H9 (cell line): ENCODE results near the gene SLC2A9. TPM values are rescaled to one million over a fixed set of nuclear protein-coding genes. Genes with fewer than 3 reads are reported as not detected.

Source experiments
- DNase-seq: peaks from one replicate; pipeline ENCODE4 v3.0.0-alpha.2; 2017
- H2AFZ ChIP-seq: one replicate; pipeline ENCODE4 v1.6.1; 2013; ENCODE audit warnings: mild to moderate bottlenecking, low read length, control low read depth, moderate library complexity
- H2AK5ac ChIP-seq: 2 replicates; pipeline ENCODE4 v1.6.1; 2013; ENCODE audit warnings: low read length, control low read depth, mixed read lengths; ENCODE audit not compliant: insufficient read length
- H2BK120ac ChIP-seq: one replicate; pipeline ENCODE4 v1.6.1; 2013; ENCODE audit warnings: low read depth, mild to moderate bottlenecking, low read length, control low read depth, inconsistent platforms; ENCODE audit not compliant: poor library complexity, severe bottlenecking
- H2BK12ac ChIP-seq: 2 replicates; pipeline ENCODE4 v1.6.1; 2013; ENCODE audit warnings: low read length, control low read depth, mixed read lengths, low read depth; ENCODE audit not compliant: insufficient read length
- H2BK15ac ChIP-seq: 2 replicates; pipeline ENCODE4 v1.6.1; 2013; ENCODE audit warnings: low read depth, low read length, control low read depth
- H2BK20ac ChIP-seq: one replicate; pipeline ENCODE4 v1.6.1; 2013; ENCODE audit warnings: low read depth, mild to moderate bottlenecking, low read length, control low read depth, inconsistent platforms; ENCODE audit not compliant: poor library complexity, severe bottlenecking
- H2BK5ac ChIP-seq: 2 replicates; pipeline ENCODE4 v1.6.1; 2013; ENCODE audit warnings: low read length, control low read depth, mixed read lengths; ENCODE audit not compliant: insufficient read length
- H3K14ac ChIP-seq: 2 replicates; pipeline ENCODE4 v1.6.1; 2013; ENCODE audit warnings: low read length, control low read depth; ENCODE audit not compliant: insufficient read depth
- H3K18ac ChIP-seq: 2 replicates; pipeline ENCODE4 v1.6.1; 2013; ENCODE audit warnings: low read depth, mild to moderate bottlenecking, mixed read lengths, low read length, control low read depth; ENCODE audit not compliant: insufficient read length
- H3K23ac ChIP-seq: 2 replicates; pipeline ENCODE4 v1.6.1; 2013; ENCODE audit warnings: low read length, control low read depth, mixed read lengths, low read depth; ENCODE audit not compliant: insufficient read length
- H3K23me2 ChIP-seq: 2 replicates; pipeline ENCODE4 v1.6.1; 2013; ENCODE audit warnings: low read depth, mild to moderate bottlenecking, mixed read lengths, low read length, control low read depth; ENCODE audit not compliant: insufficient read length, poor library complexity, severe bottlenecking
- H3K27ac ChIP-seq: 2 replicates; pipeline ENCODE4 v1.5.1; 2013; ENCODE audit warnings: low read length, control low read depth, mixed read lengths, low read depth; ENCODE audit not compliant: insufficient read length
- H3K27me3 ChIP-seq: 2 replicates; pipeline ENCODE4 v1.6.1; 2013; ENCODE audit warnings: low read length, control low read depth, inconsistent platforms; ENCODE audit not compliant: insufficient read depth
- H3K4ac ChIP-seq: 2 replicates; pipeline ENCODE4 v1.6.1; 2013; ENCODE audit warnings: low read depth, mild to moderate bottlenecking, control low read depth, inconsistent platforms, low read length, moderate library complexity
- H3K4me1 ChIP-seq: 2 replicates; pipeline ENCODE4 v1.6.1; 2013; ENCODE audit warnings: low read length, control low read depth, inconsistent platforms; ENCODE audit not compliant: insufficient read depth
- H3K4me2 ChIP-seq: 2 replicates; pipeline ENCODE4 v1.6.1; 2013; ENCODE audit warnings: low read length, control low read depth, mixed read lengths; ENCODE audit not compliant: insufficient read length, insufficient read depth
- H3K56ac ChIP-seq: 2 replicates; pipeline ENCODE4 v1.6.1; 2013; ENCODE audit warnings: low read depth, mild to moderate bottlenecking, mixed read lengths, low read length, control low read depth; ENCODE audit not compliant: insufficient read length
- H3K79me1 ChIP-seq: 2 replicates; pipeline ENCODE4 v1.6.1; 2013; ENCODE audit warnings: low read depth, mild to moderate bottlenecking, moderate library complexity, low read length, control low read depth, inconsistent platforms; ENCODE audit not compliant: insufficient read depth, poor library complexity, severe bottlenecking
- H3K79me2 ChIP-seq: 2 replicates; pipeline ENCODE4 v1.6.1; 2013; ENCODE audit warnings: low read length, control low read depth, inconsistent platforms; ENCODE audit not compliant: insufficient read depth
- H3K9ac ChIP-seq: 2 replicates; pipeline ENCODE4 v1.6.1; 2013; ENCODE audit warnings: low read length, control low read depth, mixed read lengths; ENCODE audit not compliant: insufficient read length; ENCODE audit errors: extremely low read depth
- H3K9me3 ChIP-seq: one replicate; pipeline ENCODE4 v1.6.1; 2013; ENCODE audit warnings: low read depth, low read length, inconsistent platforms; ENCODE audit not compliant: control insufficient read depth
- H3T11ph ChIP-seq: one replicate; pipeline ENCODE4 v1.6.1; 2013; ENCODE audit warnings: mild to moderate bottlenecking, low read length, control low read depth, inconsistent platforms
- H4K20me1 ChIP-seq: one replicate; pipeline ENCODE4 v1.6.1; 2013; ENCODE audit not compliant: control insufficient read depth, insufficient read length, insufficient read depth
- H4K5ac ChIP-seq: 2 replicates; pipeline ENCODE4 v1.6.1; 2013; ENCODE audit warnings: low read depth, mild to moderate bottlenecking, mixed read lengths, low read length, control low read depth; ENCODE audit not compliant: insufficient read length
- H4K8ac ChIP-seq: replicated peaks from 2 replicates; pipeline ENCODE4 v1.6.1; 2013; ENCODE audit warnings: low read length, control low read depth, mixed read lengths, low read depth; ENCODE audit not compliant: insufficient read length
- H4K91ac ChIP-seq: 2 replicates; pipeline ENCODE4 v1.6.1; 2013; ENCODE audit warnings: low read depth, mild to moderate bottlenecking, moderate library complexity, mixed read lengths, low read length, control low read depth; ENCODE audit not compliant: insufficient read length
- H3K27ac Mint-ChIP-seq, 3 experiments: 2 replicates in 2 of 3; 3 replicates in 1 of 3; pipeline ENCODE4 v1.8.0; 2020 to 2021; ENCODE audit warnings: mixed read lengths in 3 of 3, mild to moderate bottlenecking in 1 of 3, moderate library complexity in 1 of 3
- H3K27me3 Mint-ChIP-seq: 2 replicates; pipeline ENCODE4 v1.8.0; 2021; ENCODE audit warnings: low read depth, mild to moderate bottlenecking, moderate library complexity, mixed read lengths
- H3K36me3 Mint-ChIP-seq, 3 experiments: 2 replicates in 2 of 3; 3 replicates in 1 of 3; pipeline ENCODE4 v1.8.0; 2020 to 2021; ENCODE audit warnings: low read depth in 3 of 3, mixed read lengths in 3 of 3; ENCODE audit not compliant: insufficient read depth in 1 of 3
- H3K4me1 Mint-ChIP-seq, 2 experiments: 2 replicates each; pipeline ENCODE4 v1.8.0; 2020; ENCODE audit warnings: mixed read lengths in 2 of 2
- H3K4me3 Mint-ChIP-seq, 2 experiments: 2 replicates in 1 of 2; 3 replicates in 1 of 2; pipeline ENCODE4 v1.8.0; 2020 to 2021; ENCODE audit warnings: mild to moderate bottlenecking in 2 of 2, mixed read lengths in 2 of 2, moderate library complexity in 1 of 2
- H3K9me3 Mint-ChIP-seq, 2 experiments: 2 replicates in 1 of 2; 3 replicates in 1 of 2; pipeline ENCODE4 v1.8.0; 2020; ENCODE audit warnings: mild to moderate bottlenecking in 2 of 2, mixed read lengths in 2 of 2, moderate library complexity in 1 of 2
- WGBS: extraction: QIAGEN DNeasy Blood & Tissue Kit; methylation state at CpG from one replicate; pipeline ENCODE4 v1.1.7; 2013; ENCODE audit warnings: missing lambda C conversion rate, low lambda C conversion rate, mixed read lengths; ENCODE audit not compliant: insufficient read length; ENCODE audit errors: extremely low coverage; 5-methylcytosine and 5-hydroxymethylcytosine counted together
- total RNA-seq: library from RNA; stranded (reverse); gene quantifications from 2 replicates; pipeline ENCODE4 v1.2.1, GENCODE V29; 2021
- TF ChIP-seq, protein P1 (sequence below): fragments of 200-600 bp; sonication (generic); conservative IDR thresholded peaks from 3 replicates; pipeline ENCODE4 v1.8.0; 2021; ENCODE audit warnings: antibody characterized with exemption, mild to moderate bottlenecking

The SLC2A9 gene
- total RNA-seq, 1 experiment from 2014 or later, result 0.79 TPM

DNA sequence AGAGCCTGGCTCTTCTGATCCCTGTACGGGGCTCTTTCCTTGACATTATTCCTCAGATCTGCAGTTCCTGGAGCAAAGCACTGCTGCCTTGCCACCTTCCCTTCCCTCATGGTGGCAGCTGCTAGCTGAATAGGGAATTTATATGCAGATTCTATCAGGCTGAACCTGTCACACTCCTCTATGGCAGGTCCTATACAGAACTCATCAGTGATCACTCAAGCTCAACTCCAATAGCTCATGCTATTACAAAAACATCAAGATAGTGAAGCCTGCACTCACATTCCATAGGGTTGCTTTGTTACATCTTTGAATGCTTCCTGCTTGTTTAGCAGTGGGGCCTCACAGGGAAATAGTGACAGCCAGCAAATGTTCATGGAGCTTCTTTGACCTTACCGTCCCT is 71.7 kb downstream of the SLC2A9 start:
- no peak overlapping the region for H3T11ph ChIP-seq
- TF ChIP-seq, protein P1, sequence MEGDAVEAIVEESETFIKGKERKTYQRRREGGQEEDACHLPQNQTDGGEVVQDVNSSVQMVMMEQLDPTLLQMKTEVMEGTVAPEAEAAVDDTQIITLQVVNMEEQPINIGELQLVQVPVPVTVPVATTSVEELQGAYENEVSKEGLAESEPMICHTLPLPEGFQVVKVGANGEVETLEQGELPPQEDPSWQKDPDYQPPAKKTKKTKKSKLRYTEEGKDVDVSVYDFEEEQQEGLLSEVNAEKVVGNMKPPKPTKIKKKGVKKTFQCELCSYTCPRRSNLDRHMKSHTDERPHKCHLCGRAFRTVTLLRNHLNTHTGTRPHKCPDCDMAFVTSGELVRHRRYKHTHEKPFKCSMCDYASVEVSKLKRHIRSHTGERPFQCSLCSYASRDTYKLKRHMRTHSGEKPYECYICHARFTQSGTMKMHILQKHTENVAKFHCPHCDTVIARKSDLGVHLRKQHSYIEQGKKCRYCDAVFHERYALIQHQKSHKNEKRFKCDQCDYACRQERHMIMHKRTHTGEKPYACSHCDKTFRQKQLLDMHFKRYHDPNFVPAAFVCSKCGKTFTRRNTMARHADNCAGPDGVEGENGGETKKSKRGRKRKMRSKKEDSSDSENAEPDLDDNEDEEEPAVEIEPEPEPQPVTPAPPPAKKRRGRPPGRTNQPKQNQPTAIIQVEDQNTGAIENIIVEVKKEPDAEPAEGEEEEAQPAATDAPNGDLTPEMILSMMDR, result no peak
- H3K4ac ChIP-seq, result no peak overlapping the region
- H2BK120ac ChIP-seq, result no peak overlapping the region
- H3K14ac ChIP-seq, result no peak overlapping the region
- no peak overlapping the region for H3K4me2 ChIP-seq
- H3K56ac ChIP-seq, result no peak overlapping the region
- H3K79me1 ChIP-seq, result no peaks in the 10 kb centered on the region
- H3K36me3 Mint-ChIP-seq, result no peaks in the 10 kb centered on the region
- no peaks in the 10 kb centered on the region for H3K9me3 Mint-ChIP-seq
- H3K27ac ChIP-seq, result no peak overlapping the region
- no peak overlapping the region for H2AK5ac ChIP-seq
- WGBS, result no CpG with 5 or more reads among the region's 2 CpGs
- H3K23ac ChIP-seq, result no peak overlapping the region
- H3K23me2 ChIP-seq, result no peaks in the 10 kb centered on the region
- no peak overlapping the region for H2AFZ ChIP-seq
- H3K79me2 ChIP-seq, result no peaks in the 10 kb centered on the region
- H3K27me3 Mint-ChIP-seq, result no peaks in the 10 kb centered on the region; the same call in none of the 2 replicates
- no peak overlapping the region for H4K5ac ChIP-seq
- H3K4me1 ChIP-seq, result no peaks in the 10 kb centered on the region; the same call in 1 of the 2 replicates
- peaks cover 9 to 13% of the 10 kb centered on the region in 2 experiments for H3K4me1 Mint-ChIP-seq
- H4K8ac ChIP-seq, result no peak overlapping the region
- H3K27me3 ChIP-seq, result no peaks in the 10 kb centered on the region
- no peaks in the 10 kb centered on the region for H3K9me3 ChIP-seq
- H2BK12ac ChIP-seq, result no peak overlapping the region
- no peak overlapping the region for H3K9ac ChIP-seq
- H2BK5ac ChIP-seq, result no peak overlapping the region
- no peak overlapping the region for H2BK20ac ChIP-seq
- no peak overlapping the region for H3K18ac ChIP-seq
- no peak for DNase-seq
- no peaks in the 10 kb centered on the region for H4K20me1 ChIP-seq
- no peak overlapping the region for H4K91ac ChIP-seq
- no peak overlapping the region for H2BK15ac ChIP-seq
- H3K27ac Mint-ChIP-seq, result no peak overlapping the region
- no peak overlapping the region for H3K4me3 Mint-ChIP-seq
